Hematopoietic multipotent progenitor cell (in vitro differentiated cells): ENCODE results near the gene MRPL53. TPM values are rescaled to one million over a fixed set of nuclear protein-coding genes. Genes with fewer than 3 reads are reported as not detected.

Source experiments
- DNase-seq, 3 donors: peaks; one replicate each; pipeline ENCODE4 v3.0.0-alpha.2; 2011 to 2015; ENCODE audit warnings: low read depth in 2 of 3, low spot score in 2 of 3
- total RNA-seq: library from RNA; depleted of rRNA; stranded (reverse); fragments of >200 nt; gene quantifications from one replicate; pipeline ENCODE4 v1.2.3, GENCODE V29; 2012

Gene MRPL53
- total RNA-seq, 1 donor: 36.4 TPM

- no peak for DNase-seq
These were observed 42.7 kb downstream of the MRPL53 start for GRCh38 chr2:74429487-74430451.

- DNase-seq: no peak
These were observed 43.8 kb downstream of the MRPL53 start for GRCh38 chr2:74428675-74429074.

GRCh38 chr2:74427551-74427950 is 44.9 kb downstream of the MRPL53 start:
- DNase-seq: no peak

GRCh38 chr2:74426181-74426758 is 46.2 kb downstream of the MRPL53 start:
- DNase-seq: no peak

GRCh38 chr2:74425523-74425922 is 47.0 kb downstream of the MRPL53 start:
- DNase-seq: no peak

GRCh38 chr2:74424995-74425406 is 47.5 kb downstream of the MRPL53 start:
- DNase-seq: no peak

GRCh38 chr2:74424139-74424992 is 48.1 kb downstream of the MRPL53 start:
- no peak for DNase-seq

- DNase-seq: no peak
These were observed 49.0 kb downstream of the MRPL53 start for GRCh38 chr2:74423231-74424095.

Other genes with a start within 250 kb of the MRPL53 start
- 4.3 TPM for gene SLC4A5, start 129.3 kb downstream of the MRPL53 start, total RNA-seq
- gene DCTN1, start 92.4 kb downstream of the MRPL53 start, total RNA-seq: 98.3 TPM
- gene C2orf81, start 51.1 kb downstream of the MRPL53 start, total RNA-seq: 2.7 TPM
- 98.0 TPM for gene WDR54, start 51.0 kb downstream of the MRPL53 start, total RNA-seq
- gene RTKN, start 30.7 kb downstream of the MRPL53 start, total RNA-seq: 18.6 TPM
- gene INO80B, start 17.6 kb downstream of the MRPL53 start, total RNA-seq: 18.0 TPM
- gene WBP1, start 14.2 kb downstream of the MRPL53 start, total RNA-seq: 121 TPM
- 68.1 TPM for gene MOGS, start 7.3 kb downstream of the MRPL53 start, total RNA-seq
- 31.5 TPM for gene CCDC142, start 10.3 kb upstream of the MRPL53 start, total RNA-seq
- gene TTC31, start 10.4 kb upstream of the MRPL53 start, total RNA-seq: 15.6 TPM
- 0.54 TPM for gene LBX2, start 26.9 kb upstream of the MRPL53 start, total RNA-seq
- gene PCGF1, start 35.0 kb upstream of the MRPL53 start, total RNA-seq: 16.2 TPM
- gene TLX2, start 41.8 kb upstream of the MRPL53 start, total RNA-seq: 0.27 TPM
- gene DQX1, start 53.6 kb upstream of the MRPL53 start, total RNA-seq: under 0.01 TPM
- gene AUP1, start 57.0 kb upstream of the MRPL53 start, total RNA-seq: 121 TPM
- gene HTRA2, start 57.3 kb upstream of the MRPL53 start, total RNA-seq: 108 TPM
- gene LOXL3, start 81.3 kb upstream of the MRPL53 start, total RNA-seq: 14.3 TPM
- 61.7 TPM for gene DOK1, start 82.0 kb upstream of the MRPL53 start, total RNA-seq
- 0.54 TPM for gene M1AP, start 175.7 kb upstream of the MRPL53 start, total RNA-seq
- 4.8 TPM for gene SEMA4F, start 181.6 kb upstream of the MRPL53 start, total RNA-seq